Measurements from ENCODE around the gene ASZ1.

The ASZ1 gene

DNA sequence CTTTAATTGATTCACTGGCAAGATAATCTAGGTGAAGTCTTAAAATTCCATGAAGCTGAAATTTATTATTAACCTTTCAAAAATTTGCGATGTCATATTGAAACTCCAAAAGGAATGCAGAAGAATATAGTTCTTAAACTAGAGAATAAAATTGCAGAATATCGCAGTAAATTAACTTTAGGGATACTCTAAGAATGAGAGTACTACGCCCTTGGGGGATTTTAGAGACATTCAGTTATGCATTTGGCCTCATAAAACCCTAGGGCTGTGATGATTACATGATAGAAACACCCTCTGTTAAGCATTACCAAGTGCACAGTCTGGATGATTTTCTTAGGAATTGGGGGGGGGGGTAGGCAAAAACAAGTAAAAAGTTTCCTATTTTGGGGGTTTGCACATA is 108.1 kb downstream of the ASZ1 start (continued):
- TF ChIP-seq ZNF433 (tag by site-specific recombination; IDR thresholded peaks at IDR 0.05; ENCODE audit: low read depth), result no peak
- no peak for TF ChIP-seq RBAK (tag by site-specific recombination; IDR thresholded peaks at IDR 0.05)
- TF ChIP-seq ZBTB7A (tag by site-specific recombination; IDR thresholded peaks at IDR 0.05; ENCODE audit: low read depth), result no peak
- no peak for TF ChIP-seq ZNF529 (tag by site-specific recombination; IDR thresholded peaks at IDR 0.05; ENCODE audit: insufficient replicate concordance)

DNA sequence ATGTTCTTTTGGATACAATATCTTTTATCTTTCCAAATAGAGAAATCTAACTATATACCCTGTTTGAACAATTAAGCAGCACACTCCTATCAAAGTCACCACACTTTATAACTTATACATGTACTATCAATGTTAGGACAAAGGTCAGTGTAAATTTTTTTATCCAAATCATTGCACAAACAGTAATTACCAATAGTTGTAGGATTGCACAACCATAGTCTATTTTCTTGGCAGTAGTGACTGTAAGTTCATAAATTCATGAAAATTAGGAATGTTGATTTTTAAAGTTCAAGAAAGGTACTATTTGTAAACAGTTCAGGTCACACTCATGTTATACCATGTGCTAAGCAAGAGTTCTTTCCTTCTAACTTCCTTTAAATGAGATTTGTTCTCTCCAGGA is 113.7 kb downstream of the ASZ1 start:
- no peaks in the 10 kb centered on the region for H3K4me1 ChIP-seq (ENCODE audit: control insufficient read depth, insufficient read depth, low read length)
- ChIA-PET POLR2A (no interaction called here), CTCF (interaction anchor here (0.9 to 1.1 kb wide), 3 partner anchors 12 to 72 kb away, joined by 3 to 4 read pairs (median 3); no protein-coding TSS in a partner anchor)
- no peaks in the 10 kb centered on the region for H3K36me3 ChIP-seq (ENCODE audit: control insufficient read depth in 2 of 2, insufficient read depth in 1 of 2, low read length in 2 of 2)
- H3K9me3 ChIP-seq (ENCODE audit: control insufficient read depth, insufficient read depth, low read depth, low read length), result no peaks in the 10 kb centered on the region
- no peak overlapping the region for H3K4me3 ChIP-seq (ENCODE audit: low read depth, low read length)
- TF ChIP-seq ZNF654 (tag by site-specific recombination; IDR thresholded peaks at IDR 0.05; ENCODE audit: low read depth) (no peak), ZNF707 (tag by site-specific recombination; IDR thresholded peaks at IDR 0.05) (no peak), TRIM28 (IDR thresholded peaks at IDR 0.05; ENCODE audit: borderline replicate concordance, low read length) (no peak), ZSCAN23 (tag by site-specific recombination; IDR thresholded peaks at IDR 0.05) (no peak), ZNF121 (tag by site-specific recombination; IDR thresholded peaks at IDR 0.05) (no peak), ZNF184 (tag by site-specific recombination; IDR thresholded peaks at IDR 0.05) (no peak), ZNF843 (tag by site-specific recombination; IDR thresholded peaks at IDR 0.05) (no peak), ZNF24 (tag by site-specific recombination; IDR thresholded peaks at IDR 0.05) (no peak)
- H3K27ac ChIP-seq (ENCODE audit: extremely low read depth, low read depth, low read length), result no peak overlapping the region
